ENCODE data around the gene SEMA3D.

DNA sequence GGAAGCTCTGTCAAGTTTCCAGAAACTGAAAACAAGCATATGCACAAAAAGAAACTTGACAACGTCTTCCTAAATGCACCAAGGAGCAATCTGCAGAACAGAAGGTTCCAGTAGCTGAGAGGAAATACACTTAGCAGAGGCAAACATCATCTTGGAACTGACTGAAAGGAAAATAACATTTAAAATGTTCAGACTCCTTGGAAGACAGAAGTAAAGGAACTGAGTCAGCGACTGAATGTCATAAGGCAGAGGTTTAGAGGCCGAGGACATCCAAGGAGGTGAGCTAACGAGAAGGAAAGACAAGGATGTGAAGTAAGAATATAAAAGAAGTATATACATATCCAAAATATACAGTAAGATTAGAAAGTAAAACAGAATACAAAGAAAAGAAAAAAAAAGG, 24.1 kb downstream of the SEMA3D start:
- TF ChIP-seq, protein P1, sequence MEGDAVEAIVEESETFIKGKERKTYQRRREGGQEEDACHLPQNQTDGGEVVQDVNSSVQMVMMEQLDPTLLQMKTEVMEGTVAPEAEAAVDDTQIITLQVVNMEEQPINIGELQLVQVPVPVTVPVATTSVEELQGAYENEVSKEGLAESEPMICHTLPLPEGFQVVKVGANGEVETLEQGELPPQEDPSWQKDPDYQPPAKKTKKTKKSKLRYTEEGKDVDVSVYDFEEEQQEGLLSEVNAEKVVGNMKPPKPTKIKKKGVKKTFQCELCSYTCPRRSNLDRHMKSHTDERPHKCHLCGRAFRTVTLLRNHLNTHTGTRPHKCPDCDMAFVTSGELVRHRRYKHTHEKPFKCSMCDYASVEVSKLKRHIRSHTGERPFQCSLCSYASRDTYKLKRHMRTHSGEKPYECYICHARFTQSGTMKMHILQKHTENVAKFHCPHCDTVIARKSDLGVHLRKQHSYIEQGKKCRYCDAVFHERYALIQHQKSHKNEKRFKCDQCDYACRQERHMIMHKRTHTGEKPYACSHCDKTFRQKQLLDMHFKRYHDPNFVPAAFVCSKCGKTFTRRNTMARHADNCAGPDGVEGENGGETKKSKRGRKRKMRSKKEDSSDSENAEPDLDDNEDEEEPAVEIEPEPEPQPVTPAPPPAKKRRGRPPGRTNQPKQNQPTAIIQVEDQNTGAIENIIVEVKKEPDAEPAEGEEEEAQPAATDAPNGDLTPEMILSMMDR (IDR thresholded peaks at IDR 0.05): no peak
- no peak for TF ChIP-seq ZFX (IDR thresholded peaks at IDR 0.05; ENCODE audit: borderline replicate concordance)

Measured in 22Rv1 (cell line).